Measurements from ENCODE around the gene RIPPLY1. TPM values are rescaled to one million over a fixed set of nuclear protein-coding genes. Genes with fewer than 3 reads are reported as not detected.

Gene RIPPLY1
- total and polyA plus RNA-seq, 9 of the 15 experiments (the other 6 are each of a cell fraction or from before 2014, with no cell fraction given) = not detected

- 8% methylated on average over 3 of the region's 3 CpGs for WGBS (ENCODE audit: insufficient coverage, low coverage, missing lambda C conversion rate)
- DNase-seq (ENCODE audit: extremely low read depth in 1 of 4, low spot score in 3 of 4) = no peak
- no peaks in the 10 kb centered on the region for H3K36me3 ChIP-seq (ENCODE audit: control insufficient read depth, insufficient read depth, low read length)
- H3K9ac ChIP-seq (ENCODE audit: insufficient read depth in 1 of 2, low read depth in 2 of 2, low read length in 2 of 2) = no peak overlapping the region
- intact Hi-C loops (cut with micrococcal nuclease) = no loop called here
- H3K27ac ChIP-seq (ENCODE audit: extremely low read depth, low read depth, low read length) = no peak overlapping the region
- POLR2A ChIA-PET = no interaction called here
- H3K9me1 ChIP-seq (ENCODE audit: control insufficient read depth, insufficient read depth, low read length) = no peaks in the 10 kb centered on the region
- no peaks in the 10 kb centered on the region for H3K79me2 ChIP-seq (ENCODE audit: control insufficient read depth, insufficient read depth, low read length)
- H3K4me3 ChIP-seq = no peak overlapping the region
- no peak for FAIRE-seq
- in situ Hi-C loops (cut with MboI) = no loop called here
- no peaks in the 10 kb centered on the region for H4K20me1 ChIP-seq (replicated peaks; ENCODE audit: control insufficient read depth, insufficient read depth, low read length)
- no peaks in the 10 kb centered on the region for H3K9me3 ChIP-seq (replicated peaks; ENCODE audit: control insufficient read depth, insufficient read depth, low read depth, low read length)
- H3K4me2 ChIP-seq (ENCODE audit: insufficient read depth, low read length) = no peak overlapping the region
- H3K4me1 ChIP-seq (replicated peaks in 1 of 2; ENCODE audit: control insufficient read depth in 2 of 2, insufficient read depth in 2 of 2, low read length in 2 of 2) = no peaks in the 10 kb centered on the region
- no peak for TF ChIP-seq HNRNPK (IDR thresholded peaks at IDR 0.05; ENCODE audit: low read depth, low read length, poor library complexity, severe bottlenecking)
- TF ChIP-seq ZNF830 (CRISPR knock-in tag; IDR thresholded peaks at IDR 0.05) = no peak
- no peak for TF ChIP-seq ZNF507 (tag; conservative IDR thresholded peaks at IDR 0.05)
- TF ChIP-seq RBM25 (IDR thresholded peaks at IDR 0.05; ENCODE audit: low read depth, low read length, severe bottlenecking) = no peak
- TF ChIP-seq, protein P1, sequence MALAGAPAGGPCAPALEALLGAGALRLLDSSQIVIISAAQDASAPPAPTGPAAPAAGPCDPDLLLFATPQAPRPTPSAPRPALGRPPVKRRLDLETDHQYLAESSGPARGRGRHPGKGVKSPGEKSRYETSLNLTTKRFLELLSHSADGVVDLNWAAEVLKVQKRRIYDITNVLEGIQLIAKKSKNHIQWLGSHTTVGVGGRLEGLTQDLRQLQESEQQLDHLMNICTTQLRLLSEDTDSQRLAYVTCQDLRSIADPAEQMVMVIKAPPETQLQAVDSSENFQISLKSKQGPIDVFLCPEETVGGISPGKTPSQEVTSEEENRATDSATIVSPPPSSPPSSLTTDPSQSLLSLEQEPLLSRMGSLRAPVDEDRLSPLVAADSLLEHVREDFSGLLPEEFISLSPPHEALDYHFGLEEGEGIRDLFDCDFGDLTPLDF (CRISPR knock-in tag; IDR thresholded peaks at IDR 0.05) = no peak
- TF ChIP-seq CBX8 (IDR thresholded peaks at IDR 0.05; ENCODE audit: borderline replicate concordance, extremely low read depth, low read depth, low read length, poor library complexity, severe bottlenecking) = no peak
- no peak for TF ChIP-seq ZNF717 (CRISPR knock-in tag; IDR thresholded peaks at IDR 0.05)
- TF ChIP-seq HNRNPL (IDR thresholded peaks at IDR 0.05; ENCODE audit: low read depth, low read length) = no peak
- no peak for TF ChIP-seq MECOM (CRISPR knock-in tag; IDR thresholded peaks at IDR 0.05)
- TF ChIP-seq SETDB1 (IDR thresholded peaks at IDR 0.05; ENCODE audit: low read length) = no peak
- no peak for TF ChIP-seq XRCC5 (IDR thresholded peaks at IDR 0.05; ENCODE audit: low read depth, low read length)
- TF ChIP-seq ZNF707 (CRISPR knock-in tag; conservative IDR thresholded peaks at IDR 0.05) = no peak
- no peak for TF ChIP-seq EWSR1 (IDR thresholded peaks at IDR 0.05; ENCODE audit: borderline replicate concordance, low read depth, partially characterized antibody)
- TF ChIP-seq NFATC3 (IDR thresholded peaks at IDR 0.05) = no peak
- CTCF ChIA-PET (ENCODE audit: low intra/inter-chr PET ratio) = no interaction called here
- no peaks in the 10 kb centered on the region; a peak in 1 of 5 replicates for H3K27me3 ChIP-seq (ENCODE audit: control insufficient read depth in 2 of 2, insufficient read depth in 2 of 2, low read length in 2 of 2)
- ATAC-seq = no peak
- no TSS peak for BruUV-seq (replicated peaks)
- no peak overlapping the region for H2AFZ ChIP-seq (ENCODE audit: low read depth, low read length)
These were observed 1.8 kb downstream of the RIPPLY1 start for GRCh38 chrX:106901341-106901740.
